H1 (cell line): Measurements from ENCODE around the gene FAAH2. TPM values are rescaled to one million over a fixed set of nuclear protein-coding genes. Genes with fewer than 3 reads are reported as not detected.

Experiments
- CTCF ChIA-PET: fragments of 300-600 bp; sonication (Branson Sonifier 250); formaldehyde crosslinking; loops from one replicate; lab custom pipeline; 2021; ENCODE audit not compliant: partially characterized antibody; lab: Charles Lee
- POLR2A ChIA-PET: fragments of 300-600 bp; sonication (Branson Sonifier 250); formaldehyde crosslinking; loops from one replicate; lab custom pipeline; 2021; ENCODE audit warnings: inconsistent platforms; ENCODE audit not compliant: partially characterized antibody; lab: Charles Lee
- DNase-seq, 2 experiments: peaks; one replicate each; pipeline versions ENCODE4 v3.0.0 to v3.0.0-alpha.2; 2010 to 2022; ENCODE audit warnings: low spot score in 2 of 2, low read depth in 1 of 2, mixed read lengths in 1 of 2
- FAIRE-seq: peaks from 2 replicates; lab custom pipeline; 2011; peaks lifted over from hg19 to GRCh38; lab: Jason Lieb, UNC
- H2AFZ ChIP-seq: 2 replicates; pipeline ENCODE4 v1.8.1; 2012; ENCODE audit warnings: low read length, inconsistent platforms
- H2AK5ac ChIP-seq: 2 replicates; pipeline ENCODE4 v1.6.1; 2013; ENCODE audit warnings: low read depth, low read length
- H2BK120ac ChIP-seq: replicated peaks from 2 replicates; pipeline ENCODE3; 2013; ENCODE audit warnings: low read depth, low read length, inconsistent platforms
- H2BK12ac ChIP-seq: 2 replicates; pipeline ENCODE4 v1.6.1; 2013; ENCODE audit warnings: low read depth, low read length
- H2BK15ac ChIP-seq: 2 replicates; pipeline ENCODE4 v1.6.1; 2013; ENCODE audit warnings: low read length
- H2BK20ac ChIP-seq: 2 replicates; pipeline ENCODE4 v1.6.1; 2013; ENCODE audit warnings: low read length
- H2BK5ac ChIP-seq: 2 replicates; pipeline ENCODE4 v1.6.1; 2013; ENCODE audit warnings: low read depth, low read length
- H3K14ac ChIP-seq: 2 replicates; pipeline ENCODE4 v1.6.1; 2013; ENCODE audit warnings: inconsistent platforms; ENCODE audit not compliant: insufficient read length
- H3K18ac ChIP-seq: 2 replicates; pipeline ENCODE4 v1.6.1; 2013; ENCODE audit warnings: low read length; ENCODE audit errors: extremely low read depth
- H3K23ac ChIP-seq: 2 replicates; pipeline ENCODE4 v1.6.1; 2013; ENCODE audit warnings: inconsistent platforms; ENCODE audit not compliant: insufficient read length
- H3K23me2 ChIP-seq: 2 replicates; pipeline ENCODE4 v1.6.1; 2013; ENCODE audit warnings: low read depth, low read length
- H3K27ac ChIP-seq: 2 replicates; pipeline ENCODE4 v1.6.1; 2011; ENCODE audit warnings: low read depth, low read length, inconsistent platforms
- H3K27me3 ChIP-seq, 4 experiments: replicated peaks in 1 of 4; 1 replicate in 1 of 4; 2 replicates in 3 of 4; pipeline versions ENCODE4 v1.6.1 to v1.8.1; 2011 to 2013; ENCODE audit warnings: low read length in 3 of 4, mild to moderate bottlenecking in 3 of 4, inconsistent platforms in 2 of 4, mixed read lengths in 2 of 4, moderate library complexity in 1 of 4; ENCODE audit not compliant: control insufficient read depth in 3 of 4, insufficient read depth in 3 of 4; ENCODE audit errors: extremely low read depth in 1 of 4
- H3K36me3 ChIP-seq, 4 experiments: 2 replicates each; pipeline versions ENCODE4 v1.6.1 to v1.8.1; 2011 to 2013; ENCODE audit warnings: mild to moderate bottlenecking in 4 of 4, low read length in 3 of 4, moderate library complexity in 2 of 4, control low read depth in 1 of 4, inconsistent platforms in 1 of 4; ENCODE audit not compliant: insufficient read depth in 4 of 4, control insufficient read depth in 2 of 4
- H3K4ac ChIP-seq: replicated peaks from 2 replicates; pipeline ENCODE3; 2013; ENCODE audit warnings: low read length, low read depth, mixed read lengths, inconsistent platforms; ENCODE audit not compliant: insufficient read length
- H3K4me1 ChIP-seq, 4 experiments: replicated peaks in 1 of 4; 1 replicate in 1 of 4; 2 replicates in 3 of 4; pipeline versions ENCODE4 v1.6.1 to v1.8.1; 2011 to 2013; ENCODE audit warnings: low read length in 3 of 4, inconsistent platforms in 2 of 4, mixed read lengths in 1 of 4; ENCODE audit not compliant: insufficient read depth in 4 of 4, control insufficient read depth in 3 of 4
- H3K4me2 ChIP-seq, 2 experiments: 2 replicates each; pipeline versions ENCODE4 v1.6.1 to v1.8.1; 2011 to 2013; ENCODE audit warnings: low read depth in 2 of 2, low read length in 2 of 2, control low read depth in 1 of 2, inconsistent platforms in 1 of 2, mild to moderate bottlenecking in 1 of 2; ENCODE audit not compliant: insufficient read depth in 1 of 2
- H3K4me3 ChIP-seq, 4 experiments: fragments of 200-600, 300-600 bp in 1 of 4; sonication (generic), shearing (Covaris generic), sonication (Bioruptor Twin) in 1 of 4; 2 replicates each; pipeline versions ENCODE4 v1.5.1 to v1.8.1; 2011 to 2016; ENCODE audit warnings: low read length in 4 of 4, low read depth in 3 of 4, control low read depth in 2 of 4, inconsistent platforms in 2 of 4, mild to moderate bottlenecking in 2 of 4, mixed read lengths in 1 of 4, moderate library complexity in 1 of 4; ENCODE audit not compliant: insufficient read depth in 2 of 4; ENCODE audit errors: extremely low read depth in 1 of 4
- H3K56ac ChIP-seq: replicated peaks from 2 replicates; pipeline ENCODE3; 2013; ENCODE audit warnings: low read depth, mild to moderate bottlenecking, mixed read lengths, low read length, inconsistent platforms; ENCODE audit not compliant: insufficient read length
- H3K79me1 ChIP-seq: 2 replicates; pipeline ENCODE4 v1.6.1; 2013; ENCODE audit warnings: low read depth, low read length, control low read depth
- H3K79me2 ChIP-seq, 2 experiments: 2 replicates each; pipeline versions ENCODE4 v1.6.1 to v1.8.1; 2012 to 2013; ENCODE audit warnings: low read length in 2 of 2, mild to moderate bottlenecking in 2 of 2, inconsistent platforms in 1 of 2; ENCODE audit not compliant: insufficient read depth in 2 of 2, control insufficient read depth in 1 of 2
- H3K9ac ChIP-seq, 4 experiments: replicated peaks in 1 of 4; 1 replicate in 1 of 4; 2 replicates in 3 of 4; pipeline versions ENCODE4 v1.6.1 to v1.8.1; 2011 to 2013; ENCODE audit warnings: low read depth in 3 of 4, low read length in 3 of 4, control low read depth in 2 of 4, mild to moderate bottlenecking in 2 of 4, moderate library complexity in 2 of 4, inconsistent platforms in 1 of 4; ENCODE audit errors: extremely low read depth in 1 of 4
- H3K9me3 ChIP-seq, 2 experiments: 2 replicates each; pipeline versions ENCODE4 v1.6.1 to v1.8.1; 2012 to 2013; ENCODE audit warnings: mild to moderate bottlenecking in 2 of 2, moderate library complexity in 2 of 2, control low read depth in 1 of 2, inconsistent platforms in 1 of 2, low read depth in 1 of 2, low read length in 1 of 2, mixed read lengths in 1 of 2; ENCODE audit not compliant: insufficient read depth in 2 of 2
- H4K20me1 ChIP-seq, 2 experiments: replicated peaks in 1 of 2; 2 replicates each; pipeline versions ENCODE3 to v1.8.1; 2011 to 2013; ENCODE audit warnings: inconsistent platforms in 2 of 2, low read length in 2 of 2, mild to moderate bottlenecking in 1 of 2; ENCODE audit not compliant: insufficient read depth in 2 of 2, control insufficient read depth in 1 of 2
- H4K5ac ChIP-seq: 2 replicates; pipeline ENCODE4 v1.6.1; 2013; ENCODE audit warnings: low read length, low read depth, mixed read lengths, inconsistent platforms; ENCODE audit not compliant: insufficient read length
- H4K8ac ChIP-seq: 2 replicates; pipeline ENCODE4 v1.8.0; 2013; ENCODE audit warnings: mild to moderate bottlenecking, moderate library complexity, low read length, inconsistent platforms; ENCODE audit not compliant: insufficient read depth; ENCODE audit errors: extremely low read depth
- H4K91ac ChIP-seq: replicated peaks from 2 replicates; pipeline ENCODE3; 2013; ENCODE audit warnings: low read length, mixed read lengths, inconsistent platforms; ENCODE audit not compliant: insufficient read length
- EZH2 ChIP-seq: fragments of 200-600 bp; sonication (generic); IDR thresholded peaks from 2 replicates; pipeline ENCODE4 v1.7.1; 2012; ENCODE audit warnings: low read depth, mild to moderate bottlenecking, moderate library complexity, low read length, inconsistent platforms; ENCODE audit not compliant: severe bottlenecking
- JUN ChIP-seq: IDR thresholded peaks from 2 replicates; pipeline ENCODE4 v1.6.1; 2011; ENCODE audit warnings: low read depth, mild to moderate bottlenecking, improper control_type of control experiment, low read length
- RXRA ChIP-seq: IDR thresholded peaks from 2 replicates; pipeline ENCODE4 v1.6.1; 2011; ENCODE audit warnings: low read depth, mild to moderate bottlenecking, low read length, moderate library complexity; ENCODE audit not compliant: insufficient read depth
- SIRT6 ChIP-seq: IDR thresholded peaks from one replicate; pipeline ENCODE4 v1.7.1; 2012; ENCODE audit warnings: low read length, inconsistent platforms
- TBP ChIP-seq: IDR thresholded peaks from 2 replicates; pipeline ENCODE4 v1.6.1; 2011; ENCODE audit warnings: low read depth, low read length, improper control_type of control experiment
- ZNF274 ChIP-seq: IDR thresholded peaks from 2 replicates; pipeline ENCODE4 v1.7.0; 2012; ENCODE audit warnings: low read length, borderline replicate concordance; ENCODE audit errors: extremely low read depth
- WGBS, 2 experiments: shearing (Covaris generic) in 1 of 2; methylation state at CpG; one replicate each; pipeline versions ENCODE4 v1.1.6 to v1.1.7; 2013 to 2015; ENCODE audit warnings: low lambda C conversion rate in 2 of 2, mixed read lengths in 2 of 2, inconsistent platforms in 1 of 2, low coverage in 1 of 2, missing lambda C conversion rate in 1 of 2; ENCODE audit not compliant: insufficient replicate concordance in 2 of 2, insufficient coverage in 1 of 2, insufficient read length in 1 of 2; ENCODE audit errors: extremely low coverage in 1 of 2, missing lambda C conversion rate in 1 of 2; 5-methylcytosine and 5-hydroxymethylcytosine counted together
- polyA plus RNA-seq, 7 experiments: library from polyadenylated mRNA; depleted of rRNA in 3 of 7; stranded (reverse) in 5 of 7; unstranded in 2 of 7; fragments of >200 nt in 5 of 7; fragments of 200-250 nt in 2 of 7; gene quantifications; 1 replicate in 5 of 7; 2 replicates in 1 of 7; 4 replicates in 1 of 7; pipeline versions ENCODE4 v1.2.1 to v1.2.3, GENCODE V29; 2011 to 2013; ENCODE audit warnings: missing spikeins in 2 of 7, mixed read lengths in 2 of 7
- total RNA-seq: library from RNA; stranded (reverse); fragmentation: NEBNext Ultra II Directional; extraction: Animal tissue kit (Norgen Biotek cat#: 25700); gene quantifications from 2 replicates; pipeline ENCODE4 v1.2.1, GENCODE V29; 2021

FAAH2 gene
- total and polyA plus RNA-seq, 2 of the 8 experiments (the other 6 are each of a cell fraction or from before 2014, with no cell fraction given) = 3.6 to 4.4 TPM

- Histone ChIP-seq H4K5ac (no peak overlapping the region), H4K20me1 (no peaks in the 10 kb centered on the region), H3K27me3 (no peaks in the 10 kb centered on the region), H3K9ac (no peak overlapping the region), H3K4me2 (no peak overlapping the region), H2AK5ac (no peak overlapping the region), H4K8ac (no peak overlapping the region), H3K36me3 (0 out of 8 replicates have a peak, but pooled peaks cover 0 to 3% (median 0%) of the 10 kb centered on the region in 4 experiments), H3K79me2 (no peaks in the 10 kb centered on the region), H3K56ac (no peak overlapping the region), H2BK20ac (no peak overlapping the region), H3K23ac (no peak overlapping the region), H3K4ac (no peak overlapping the region), H3K23me2 (no peaks in the 10 kb centered on the region), H3K9me3 (0 out of 4 replicates have a peak, but pooled peaks cover 0 to 6% of the 10 kb centered on the region in 2 experiments), H2BK15ac (no peak overlapping the region), H3K4me1 (no peaks in the 10 kb centered on the region), H3K14ac (no peak overlapping the region), H3K27ac (no peak overlapping the region), H4K91ac (no peak overlapping the region), H3K4me3 (no peak overlapping the region), H2BK120ac (no peak overlapping the region), H2BK12ac (no peak overlapping the region), H2BK5ac (no peak overlapping the region), H2AFZ (no peak overlapping the region), H3K79me1 (no peaks in the 10 kb centered on the region), H3K18ac (no peak overlapping the region)
- TF ChIP-seq SIRT6 = no peak
- TF ChIP-seq RXRA = no peak
- no peak for TF ChIP-seq JUN
- TF ChIP-seq TBP = no peak
- TF ChIP-seq ZNF274 = no peak
- no peak for TF ChIP-seq EZH2
- WGBS, 2 experiments = 89% methylated on average over 3 of the region's 3 CpGs; no CpG with 5 or more reads in 1 of the 2 experiments
- no peak for FAIRE-seq
- CTCF ChIA-PET = interaction anchor here (1.4 to 2.1 kb wide), 2 partner anchors 165 to 294 kb away, joined by 4 to 6 read pairs; partner anchors contain the start of gene FAAH2
- POLR2A ChIA-PET = no interaction called here
- no peak for DNase-seq
Measured at GRCh38 chrX:57451426-57452020, 165.0 kb downstream of the FAAH2 start.
